IMR-90 (cell line): Measurements from ENCODE around the gene SERPINH1. TPM values are rescaled to one million over a fixed set of nuclear protein-coding genes. Genes with fewer than 3 reads are reported as not detected.

Experiments used
- ATAC-seq: fragments of 200-7000 bp; cut with Tn5 transposase; 2 replicates; pipeline ENCODE4 v1.9.1; 2020; ENCODE audit warnings: low read depth, mild to moderate bottlenecking, moderate library complexity
- BruUV-seq: library from RNA; stranded (reverse); fragments of 400-500 nt; replicated peaks from 2 replicates; lab custom pipeline; 2021; lab: Mats Ljungman, UMichigan
- CTCF ChIA-PET: fragments of 300-600 bp; formaldehyde crosslinking; extraction: SDS; loops from one replicate; lab custom pipeline; 2021; ENCODE audit warnings: antibody characterized with exemption; lab: Yijun Ruan, JAX
- POLR2A ChIA-PET: fragments of 300-600 bp; sonication (Branson Sonifier 250); formaldehyde crosslinking; loops from one replicate; lab custom pipeline; 2022; ENCODE audit warnings: antibody characterized with exemption; ENCODE audit not compliant: unreplicated experiment; lab: Charles Lee
- DNase-seq: peaks from one replicate; pipeline ENCODE4 v3.0.0; 2013
- H2AFZ ChIP-seq: replicated peaks from 2 replicates; pipeline ENCODE3; 2013; ENCODE audit warnings: low read length, mild to moderate bottlenecking; ENCODE audit not compliant: poor library complexity
- H2AK5ac ChIP-seq: 2 replicates; pipeline ENCODE4 v1.6.1; 2013; ENCODE audit warnings: low read depth, low read length, inconsistent platforms
- H2AK9ac ChIP-seq: replicated peaks from 2 replicates; pipeline ENCODE3; 2013; ENCODE audit warnings: mild to moderate bottlenecking, low read depth, low read length, moderate library complexity; ENCODE audit not compliant: poor library complexity
- H2BK120ac ChIP-seq: 2 replicates; pipeline ENCODE4 v1.6.1; 2013; ENCODE audit warnings: low read depth, low read length, inconsistent platforms
- H2BK15ac ChIP-seq: 3 replicates; pipeline ENCODE4 v1.6.1; 2013; ENCODE audit warnings: low read depth, low read length, inconsistent platforms
- H2BK20ac ChIP-seq: 2 replicates; pipeline ENCODE4 v1.6.1; 2013; ENCODE audit warnings: low read depth, mild to moderate bottlenecking, inconsistent platforms, low read length, moderate library complexity
- H2BK5ac ChIP-seq: 2 replicates; pipeline ENCODE4 v1.6.1; 2013; ENCODE audit warnings: mild to moderate bottlenecking, low read depth, low read length, inconsistent platforms; ENCODE audit not compliant: poor library complexity, severe bottlenecking
- H3K14ac ChIP-seq: replicated peaks from 2 replicates; pipeline ENCODE4 v1.6.1; 2013; ENCODE audit warnings: low read depth, low read length, inconsistent platforms
- H3K18ac ChIP-seq: 2 replicates; pipeline ENCODE4 v1.6.1; 2013; ENCODE audit warnings: low read depth, low read length, control low read depth
- H3K23ac ChIP-seq: 2 replicates; pipeline ENCODE4 v1.6.1; 2013; ENCODE audit warnings: low read depth, low read length, inconsistent platforms
- H3K27ac ChIP-seq: 2 replicates; pipeline ENCODE4 v1.5.1; 2013; ENCODE audit warnings: mild to moderate bottlenecking, control low read depth, low read length; ENCODE audit not compliant: insufficient read depth
- H3K27me3 ChIP-seq: 2 replicates; pipeline ENCODE4 v1.6.1; 2013; ENCODE audit warnings: low read length; ENCODE audit not compliant: control insufficient read depth, insufficient read depth
- H3K36me3 ChIP-seq: 2 replicates; pipeline ENCODE4 v1.6.1; 2013; ENCODE audit warnings: low read length, mixed read lengths; ENCODE audit not compliant: control insufficient read depth, insufficient read depth
- H3K4ac ChIP-seq: 2 replicates; pipeline ENCODE4 v1.6.1; 2013; ENCODE audit warnings: low read depth, low read length, inconsistent platforms
- H3K4me1 ChIP-seq: 2 replicates; pipeline ENCODE4 v1.6.1; 2013; ENCODE audit warnings: low read length, mixed read lengths; ENCODE audit not compliant: control insufficient read depth, insufficient read depth
- H3K4me2 ChIP-seq: 2 replicates; pipeline ENCODE4 v1.6.1; 2013; ENCODE audit warnings: low read depth, mild to moderate bottlenecking, control low read depth, low read length, moderate library complexity
- H3K4me3 ChIP-seq: 2 replicates; pipeline ENCODE4 v1.5.1; 2013; ENCODE audit warnings: low read depth, mild to moderate bottlenecking, control low read depth, low read length, moderate library complexity; ENCODE audit not compliant: insufficient read depth
- H3K56ac ChIP-seq: 2 replicates; pipeline ENCODE4 v1.6.1; 2013; ENCODE audit warnings: low read length, inconsistent platforms; ENCODE audit not compliant: insufficient read depth; ENCODE audit errors: extremely low read depth
- H3K79me1 ChIP-seq, 2 experiments: 2 replicates each; pipeline ENCODE4 v1.6.1; 2013; ENCODE audit warnings: low read length in 2 of 2, inconsistent platforms in 1 of 2, low read depth in 1 of 2
- H3K9ac ChIP-seq: 2 replicates; pipeline ENCODE4 v1.6.1; 2013; ENCODE audit warnings: low read depth, low read length, control low read depth
- H3K9me1 ChIP-seq: 2 replicates; pipeline ENCODE4 v1.6.1; 2013; ENCODE audit warnings: low read length, inconsistent platforms; ENCODE audit not compliant: insufficient read depth
- H3K9me3 ChIP-seq: 2 replicates; pipeline ENCODE4 v1.6.1; 2013; ENCODE audit warnings: low read length; ENCODE audit not compliant: control insufficient read depth, insufficient read depth
- H4K20me1 ChIP-seq: 2 replicates; pipeline ENCODE4 v1.6.1; 2013; ENCODE audit warnings: low read length, inconsistent platforms; ENCODE audit not compliant: insufficient read depth
- H4K5ac ChIP-seq: 2 replicates; pipeline ENCODE4 v1.6.1; 2013; ENCODE audit warnings: mild to moderate bottlenecking, low read depth, low read length, control low read depth
- H4K8ac ChIP-seq, 2 experiments: 2 replicates each; pipeline ENCODE4 v1.6.1; 2013; ENCODE audit warnings: low read depth in 2 of 2, low read length in 2 of 2, control low read depth in 1 of 2, inconsistent platforms in 1 of 2
- H4K91ac ChIP-seq: 2 replicates; pipeline ENCODE4 v1.6.1; 2013; ENCODE audit warnings: low read depth, low read length, inconsistent platforms; ENCODE audit not compliant: insufficient read depth
- CEBPB ChIP-seq: IDR thresholded peaks from 2 replicates; pipeline ENCODE4 v1.6.1; 2012; ENCODE audit warnings: low read depth, low read length, improper control_type of control experiment
- FOS ChIP-seq: fragments of 150-350 bp; IDR thresholded peaks from 2 replicates; pipeline ENCODE4 v1.6.1; 2016; ENCODE audit warnings: low read depth, low read length
- MAZ ChIP-seq: IDR thresholded peaks from 2 replicates; pipeline ENCODE4 v1.6.1; 2012; ENCODE audit warnings: low read depth, mild to moderate bottlenecking, low read length, improper control_type of control experiment, moderate library complexity, borderline replicate concordance
- MXI1 ChIP-seq: IDR thresholded peaks from 2 replicates; pipeline ENCODE4 v1.6.1; 2012; ENCODE audit warnings: low read depth, mild to moderate bottlenecking, low read length, moderate library complexity, borderline replicate concordance
- NFE2L2 ChIP-seq: fragments of 150-350 bp; IDR thresholded peaks from 2 replicates; pipeline ENCODE4 v1.6.1; 2016; ENCODE audit warnings: low read depth, mild to moderate bottlenecking, low read length
- RFX5 ChIP-seq: IDR thresholded peaks from 2 replicates; pipeline ENCODE4 v1.8.0; 2012; ENCODE audit warnings: low read depth, mild to moderate bottlenecking, low read length, moderate library complexity
- WGBS, 2 experiments: methylation state at CpG; one replicate each; pipeline versions ENCODE4 v1.1.5 to v1.1.7; 2013; ENCODE audit warnings: missing lambda C conversion rate in 2 of 2; ENCODE audit not compliant: insufficient read length in 1 of 2; ENCODE audit errors: extremely low coverage in 2 of 2; 5-methylcytosine and 5-hydroxymethylcytosine counted together
- dilution Hi-C: fragments of 300-500 bp; cut with HindIII; formaldehyde crosslinking; loops from one replicate; pipeline ENCODE4 v1.14.3; 2018; ENCODE audit warnings: low sequenced_read_pairs; ENCODE audit not compliant: unreplicated experiment
- in situ Hi-C: fragments of 300-500 bp; cut with MboI; formaldehyde crosslinking; loops from 3 replicates; pipeline ENCODE4 v1.14.3; 2019; ENCODE audit warnings: low sequenced_read_pairs, inconsistent platforms, mixed read lengths
- intact Hi-C: fragments of 100-400 bp; cut with micrococcal nuclease; formaldehyde crosslinking; loops from 2 replicates; pipeline ENCODE4 v1.10.0; 2022
- polyA plus RNA-seq, 3 experiments: library from polyadenylated mRNA; depleted of rRNA; stranded (reverse); fragments of >200 nt; gene quantifications; 2 replicates each; pipeline ENCODE4 v1.2.3, GENCODE V29; 2012; ENCODE audit warnings: low replicate concordance in 1 of 3
- total RNA-seq: library from RNA; depleted of rRNA; stranded (reverse); fragments of >200 nt; gene quantifications from 2 replicates; pipeline ENCODE4 v1.2.3, GENCODE V29; 2012
- TF ChIP-seq, protein P1 (sequence below): fragments of 150-350 bp; IDR thresholded peaks from 2 replicates; pipeline ENCODE4 v1.6.1; 2016; ENCODE audit warnings: low read depth, mild to moderate bottlenecking, low read length, moderate library complexity, borderline replicate concordance

The SERPINH1 gene
- total and polyA plus RNA-seq, 2 of the 4 experiments (the other 2 are of a cell fraction): 841 to 1,857 TPM

DNA sequence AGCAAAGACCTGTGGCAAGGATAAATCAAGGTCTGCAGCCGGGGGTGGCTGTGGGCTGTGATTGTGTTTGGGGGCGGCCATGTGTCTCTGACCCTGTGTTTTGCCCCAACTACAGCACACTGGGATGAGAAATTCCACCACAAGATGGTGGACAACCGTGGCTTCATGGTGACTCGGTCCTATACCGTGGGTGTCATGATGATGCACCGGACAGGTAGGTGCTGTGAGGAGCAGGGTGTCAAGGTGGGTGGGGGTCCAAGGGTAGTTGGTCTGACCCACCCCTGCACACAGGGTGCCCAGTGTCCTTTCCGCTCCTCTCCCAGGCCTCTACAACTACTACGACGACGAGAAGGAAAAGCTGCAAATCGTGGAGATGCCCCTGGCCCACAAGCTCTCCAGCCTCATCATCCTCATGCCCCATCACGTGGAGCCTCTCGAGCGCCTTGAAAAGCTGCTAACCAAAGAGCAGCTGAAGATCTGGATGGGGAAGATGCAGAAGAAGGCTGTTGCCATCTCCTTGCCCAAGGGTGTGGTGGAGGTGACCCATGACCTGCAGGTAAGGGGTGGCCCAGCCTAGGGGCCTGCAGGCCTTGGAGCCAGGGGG is 6.7 kb downstream of the SERPINH1 start:
- Histone ChIP-seq H3K9me1 (no peaks in the 10 kb centered on the region; the same call in 1 of the 2 replicates), H3K79me1 (peaks cover 39 to 89% of the 10 kb centered on the region in 2 experiments), H4K91ac (no peak overlapping the region), H3K4me3 (no peak overlapping the region), H3K4me1 (peaks cover 19% of the 10 kb centered on the region), H2AK9ac (peak overlapping the region; percentile 44), H3K18ac (no peak overlapping the region), H3K27ac (no peak overlapping the region), H4K8ac (no peak overlapping the region), H3K9ac (no peak overlapping the region), H4K20me1 (peaks cover 100% of the 10 kb centered on the region), H2AFZ (no peak overlapping the region), H2BK5ac (no peak overlapping the region), H3K4me2 (no peak overlapping the region), H3K14ac (no peak overlapping the region), H3K56ac (no peak overlapping the region), H2BK15ac (no peak overlapping the region), H3K4ac (no peak overlapping the region), H3K23ac (no peak overlapping the region), H2BK120ac (no peak overlapping the region), H3K9me3 (no peaks in the 10 kb centered on the region), H3K36me3 (peaks cover 83% of the 10 kb centered on the region), H2BK20ac (no peak overlapping the region), H3K27me3 (no peaks in the 10 kb centered on the region), H2AK5ac (no peak overlapping the region), H4K5ac (no peak overlapping the region)
- dilution Hi-C loops: no loop called here
- ATAC-seq: no peak
- 95% methylated on average over 4 of the region's 14 CpGs; no CpG with 5 or more reads in 1 of the 2 experiments for WGBS, 2 experiments
- ChIA-PET CTCF (interaction anchor here (1.3 to 1.8 kb wide), 3 partner anchors 9 to 21 kb away, joined by 3 to 5 read pairs (median 3); no protein-coding TSS in a partner anchor), POLR2A (no interaction called here)
- BruUV-seq: no TSS peak
- TF ChIP-seq RFX5: no peak
- TF ChIP-seq, protein P1, sequence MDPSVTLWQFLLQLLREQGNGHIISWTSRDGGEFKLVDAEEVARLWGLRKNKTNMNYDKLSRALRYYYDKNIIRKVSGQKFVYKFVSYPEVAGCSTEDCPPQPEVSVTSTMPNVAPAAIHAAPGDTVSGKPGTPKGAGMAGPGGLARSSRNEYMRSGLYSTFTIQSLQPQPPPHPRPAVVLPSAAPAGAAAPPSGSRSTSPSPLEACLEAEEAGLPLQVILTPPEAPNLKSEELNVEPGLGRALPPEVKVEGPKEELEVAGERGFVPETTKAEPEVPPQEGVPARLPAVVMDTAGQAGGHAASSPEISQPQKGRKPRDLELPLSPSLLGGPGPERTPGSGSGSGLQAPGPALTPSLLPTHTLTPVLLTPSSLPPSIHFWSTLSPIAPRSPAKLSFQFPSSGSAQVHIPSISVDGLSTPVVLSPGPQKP: no peak
- TF ChIP-seq FOS: no peak
- no peak for TF ChIP-seq MAZ
- TF ChIP-seq MXI1: no peak
- no peak for TF ChIP-seq CEBPB
- no peak for TF ChIP-seq NFE2L2
- no peak for DNase-seq
- intact Hi-C loops: no loop called here
- in situ Hi-C loops: no loop called here
